KMS-11 (cell line): ENCODE measurements around the gene AP5Z1.

Source experiments
- H2AFZ ChIP-seq: fragments of 200-600 bp; sonication (generic); 2 replicates; pipeline ENCODE4 v1.6.1; 2016; ENCODE audit warnings: antibody characterized with exemption, mixed run types, low read depth
- H3K27ac ChIP-seq: fragments of 200-600 bp; sonication (generic); 2 replicates; pipeline ENCODE4 v1.6.1; 2016; ENCODE audit warnings: mild to moderate bottlenecking, mixed run types
- H3K27me3 ChIP-seq: fragments of 200-600 bp; sonication (generic); 2 replicates; pipeline ENCODE4 v1.6.1; 2017; ENCODE audit warnings: mild to moderate bottlenecking, low read depth, mixed run types, moderate library complexity; ENCODE audit not compliant: insufficient read depth
- H3K36me3 ChIP-seq: fragments of 200-600 bp; sonication (generic); 2 replicates; pipeline ENCODE4 v1.6.1; 2017; ENCODE audit warnings: mild to moderate bottlenecking, mixed run types; ENCODE audit not compliant: insufficient read depth
- H3K4me1 ChIP-seq: fragments of 200-600 bp; sonication (generic); 2 replicates; pipeline ENCODE4 v1.6.1; 2016; ENCODE audit warnings: mild to moderate bottlenecking, low read depth, mixed run types; ENCODE audit not compliant: poor library complexity, severe bottlenecking
- H3K4me2 ChIP-seq: fragments of 200-600 bp; sonication (generic); 2 replicates; pipeline ENCODE4 v1.7.0; 2016; ENCODE audit warnings: mild to moderate bottlenecking, mixed run types
- H3K4me3 ChIP-seq: fragments of 200-600 bp; sonication (generic); IDR thresholded peaks from 2 replicates; pipeline ENCODE4 v1.6.1; 2017; ENCODE audit warnings: low read depth, low read length, mixed read lengths; ENCODE audit not compliant: insufficient read depth
- H3K79me2 ChIP-seq: fragments of 200-600 bp; sonication (generic); 2 replicates; pipeline ENCODE4 v1.6.1; 2016; ENCODE audit warnings: low read depth, mixed run types; ENCODE audit not compliant: insufficient read depth
- H3K9ac ChIP-seq: fragments of 200-600 bp; sonication (generic); 2 replicates; pipeline ENCODE4 v1.6.1; 2016; ENCODE audit warnings: mild to moderate bottlenecking, mixed run types
- H4K20me1 ChIP-seq: fragments of 200-600 bp; sonication (generic); 2 replicates; pipeline ENCODE4 v1.6.1; 2016; ENCODE audit warnings: mild to moderate bottlenecking, mixed run types; ENCODE audit not compliant: insufficient read depth
- TF ChIP-seq, protein P1 (sequence below): fragments of 200-600 bp; sonication (generic); conservative IDR thresholded peaks from 2 replicates; pipeline ENCODE4 v1.6.1; 2017; ENCODE audit warnings: low read depth, mild to moderate bottlenecking, antibody characterized with exemption, low read length, moderate library complexity, mixed read lengths

Gene AP5Z1

GRCh38 chr7:4727914-4728705, 47.3 kb upstream of the AP5Z1 start:
- Histone ChIP-seq H3K4me1 (peaks cover 19% of the 10 kb centered on the region), H3K4me2 (no peak overlapping the region), H2AFZ (no peak overlapping the region), H4K20me1 (peaks cover 10% of the 10 kb centered on the region; the same call in 1 of the 2 replicates), H3K9ac (no peak overlapping the region), H3K27me3 (no peaks in the 10 kb centered on the region), H3K79me2 (peaks cover 92% of the 10 kb centered on the region), H3K36me3 (no peaks in the 10 kb centered on the region), H3K27ac (no peak overlapping the region), H3K4me3 (no peak overlapping the region)
- TF ChIP-seq, protein P1, sequence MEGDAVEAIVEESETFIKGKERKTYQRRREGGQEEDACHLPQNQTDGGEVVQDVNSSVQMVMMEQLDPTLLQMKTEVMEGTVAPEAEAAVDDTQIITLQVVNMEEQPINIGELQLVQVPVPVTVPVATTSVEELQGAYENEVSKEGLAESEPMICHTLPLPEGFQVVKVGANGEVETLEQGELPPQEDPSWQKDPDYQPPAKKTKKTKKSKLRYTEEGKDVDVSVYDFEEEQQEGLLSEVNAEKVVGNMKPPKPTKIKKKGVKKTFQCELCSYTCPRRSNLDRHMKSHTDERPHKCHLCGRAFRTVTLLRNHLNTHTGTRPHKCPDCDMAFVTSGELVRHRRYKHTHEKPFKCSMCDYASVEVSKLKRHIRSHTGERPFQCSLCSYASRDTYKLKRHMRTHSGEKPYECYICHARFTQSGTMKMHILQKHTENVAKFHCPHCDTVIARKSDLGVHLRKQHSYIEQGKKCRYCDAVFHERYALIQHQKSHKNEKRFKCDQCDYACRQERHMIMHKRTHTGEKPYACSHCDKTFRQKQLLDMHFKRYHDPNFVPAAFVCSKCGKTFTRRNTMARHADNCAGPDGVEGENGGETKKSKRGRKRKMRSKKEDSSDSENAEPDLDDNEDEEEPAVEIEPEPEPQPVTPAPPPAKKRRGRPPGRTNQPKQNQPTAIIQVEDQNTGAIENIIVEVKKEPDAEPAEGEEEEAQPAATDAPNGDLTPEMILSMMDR = no peak

- H3K27me3 ChIP-seq = no peaks in the 10 kb centered on the region
- H3K9ac ChIP-seq = no peak overlapping the region
- peaks cover 4% of the 10 kb centered on the region; the same call in 1 of the 2 replicates for H4K20me1 ChIP-seq
- H3K36me3 ChIP-seq = no peaks in the 10 kb centered on the region
- peaks cover 10% of the 10 kb centered on the region for H3K4me1 ChIP-seq
- TF ChIP-seq, protein P1 = no peak
- H3K4me3 ChIP-seq = no peak overlapping the region
- peaks cover 87% of the 10 kb centered on the region for H3K79me2 ChIP-seq
- H3K27ac ChIP-seq = no peak overlapping the region
- H3K4me2 ChIP-seq = no peak overlapping the region
- H2AFZ ChIP-seq = no peak overlapping the region
Observed at GRCh38 chr7:4729266-4729665, 46.2 kb upstream of the AP5Z1 start.

- Histone ChIP-seq H3K27ac (no peak overlapping the region), H4K20me1 (peaks cover 4% of the 10 kb centered on the region; the same call in 1 of the 2 replicates), H3K4me1 (peaks cover 10% of the 10 kb centered on the region), H3K4me3 (no peak overlapping the region), H3K9ac (no peak overlapping the region), H2AFZ (no peak overlapping the region), H3K79me2 (peaks cover 87% of the 10 kb centered on the region), H3K27me3 (no peaks in the 10 kb centered on the region), H3K4me2 (no peak overlapping the region), H3K36me3 (no peaks in the 10 kb centered on the region)
- TF ChIP-seq, protein P1 = no peak
Observed at GRCh38 chr7:4730276-4730675, 45.1 kb upstream of the AP5Z1 start.

GRCh38 chr7:4730971-4731370, 44.5 kb upstream of the AP5Z1 start:
- Histone ChIP-seq H3K27me3 (no peaks in the 10 kb centered on the region), H3K36me3 (no peaks in the 10 kb centered on the region), H3K9ac (no peak overlapping the region), H3K4me1 (peaks cover 3% of the 10 kb centered on the region), H4K20me1 (no peaks in the 10 kb centered on the region), H3K27ac (no peak overlapping the region), H3K4me3 (no peak overlapping the region), H3K79me2 (peaks cover 87% of the 10 kb centered on the region), H2AFZ (no peak overlapping the region), H3K4me2 (no peak overlapping the region)
- TF ChIP-seq, protein P1 = no peak
